ENCODE measurements around the gene NABP2. TPM values are rescaled to one million over a fixed set of nuclear protein-coding genes. Genes with fewer than 3 reads are reported as not detected.
A peak's percentile ranks its signal among the peaks of the same experiment; 100 is the strongest.

Gene NABP2
- total and polyA plus RNA-seq, 2 experiments from 2014 or later = 29.9 to 40.1 TPM

DNA sequence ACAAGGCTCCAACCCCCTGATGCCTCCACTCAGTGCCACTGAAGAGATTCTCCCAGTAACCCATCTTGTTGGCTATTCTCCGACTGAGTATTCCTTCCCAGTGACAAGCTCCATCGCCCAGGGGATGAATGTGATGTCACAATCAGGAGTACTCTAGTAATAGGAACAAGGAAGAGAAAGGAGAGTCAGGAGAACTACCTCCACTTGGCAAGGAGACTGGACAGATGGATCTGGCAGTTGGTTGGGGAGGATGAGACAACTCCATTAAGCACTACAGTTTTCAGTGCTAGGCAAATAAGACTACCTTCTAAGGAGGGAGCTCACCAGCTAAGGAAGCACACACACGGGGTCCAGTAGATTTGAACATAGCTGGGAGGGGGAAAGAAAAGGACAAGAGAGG lies 7.7 kb upstream of the NABP2 start:
- Histone ChIP-seq H3K9ac (no peak overlapping the region), H3K4me3 (no peak overlapping the region), H3K27ac (no peak overlapping the region), H3K4me1 (ENCODE audit: insufficient read depth) (0 out of 2 replicates have a peak, but pooled peaks cover 3% of the 10 kb centered on the region), H3K36me3 (ENCODE audit: low read depth) (peaks cover 43% of the 10 kb centered on the region), H3K27me3 (replicated peaks; ENCODE audit: insufficient read depth) (no peaks in the 10 kb centered on the region), H3F3A (ENCODE audit: insufficient read depth) (peaks cover 26% of the 10 kb centered on the region), H3K9me3 (ENCODE audit: low read depth) (no peaks in the 10 kb centered on the region), H4K20me1 (ENCODE audit: insufficient read depth) (no peaks in the 10 kb centered on the region; the same call in 1 of the 2 replicates), H2AFZ (no peak overlapping the region), H3K79me2 (ENCODE audit: insufficient read depth) (peaks cover 91% of the 10 kb centered on the region), H3K9me2 (ENCODE audit: insufficient read depth) (no peaks in the 10 kb centered on the region), H3K4me2 (ENCODE audit: unreplicated experiment) (no peak overlapping the region)
- no peak for DNase-seq
- in situ Hi-C loops (cut with MboI) = no loop called here
- no peak for TF ChIP-seq EZH2phosphoT487 (IDR thresholded peaks at IDR 0.05; ENCODE audit: insufficient read depth, low read depth)
- no peak for TF ChIP-seq EZH2 (IDR thresholded peaks at IDR 0.05; ENCODE audit: insufficient read depth, poor library complexity, severe bottlenecking)
- WGBS, 2 experiments (ENCODE audit: low coverage in 1 of 2, low lambda C conversion rate in 2 of 2, missing lambda C conversion rate in 2 of 2) = 86 to 87% methylated on average over 3 of the region's 3 CpGs

DNA sequence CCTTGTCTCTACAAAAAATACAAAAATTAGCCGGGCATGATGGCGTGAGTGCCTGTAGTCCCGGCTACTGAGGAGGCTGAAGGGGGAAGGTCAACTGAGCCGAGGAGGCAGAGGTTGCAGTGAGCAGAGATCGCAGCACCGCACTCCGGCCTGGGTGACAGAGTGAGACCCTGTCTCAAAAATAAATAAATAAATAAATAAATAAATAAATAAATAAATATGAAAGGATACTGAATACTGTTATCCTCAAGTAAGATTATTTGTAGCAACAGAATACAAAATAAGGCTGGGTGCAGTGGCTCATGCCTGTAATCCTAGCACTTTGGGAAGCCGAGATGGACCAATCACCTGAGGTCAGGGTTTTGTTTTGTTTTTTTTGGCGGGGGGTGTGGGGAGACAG lies 4.3 kb upstream of the NABP2 start:
- in situ Hi-C loops (cut with MboI) = no loop called here
- DNase-seq = no peak

DNA sequence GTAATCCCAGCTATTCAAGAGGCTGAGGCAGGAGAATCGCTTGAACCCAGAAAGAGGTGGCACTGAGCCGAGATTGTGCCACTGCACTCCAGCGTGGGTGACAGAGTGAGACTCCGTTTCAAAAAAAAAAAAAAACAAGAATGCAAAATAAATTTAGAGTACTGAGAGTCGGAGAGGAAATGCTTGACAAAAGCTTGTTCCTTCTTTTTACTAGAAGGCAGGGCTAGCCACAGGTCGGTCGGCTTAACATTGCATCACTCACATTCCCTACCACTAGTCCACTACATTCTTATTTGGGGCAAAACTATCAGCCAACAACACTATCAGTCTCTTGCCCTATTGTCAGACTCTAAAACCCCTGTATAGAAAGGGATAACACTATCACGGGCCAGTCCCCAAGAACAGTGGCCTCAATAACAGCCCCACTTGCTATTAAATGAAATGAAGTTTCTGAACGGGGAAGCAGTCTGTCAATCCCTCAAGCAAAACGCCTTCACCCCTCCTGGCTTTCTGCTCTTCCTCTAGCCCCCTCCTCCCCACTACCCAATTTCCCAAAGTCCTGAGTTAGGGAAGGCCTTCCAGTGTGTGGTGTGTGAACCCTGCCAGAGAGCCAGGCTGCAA lies 3.4 kb upstream of the NABP2 start:
- in situ Hi-C loops (cut with MboI) = no loop called here
- no peak for TF ChIP-seq EZH2phosphoT487 (IDR thresholded peaks at IDR 0.05; ENCODE audit: insufficient read depth, low read depth)
- no peak for TF ChIP-seq EZH2 (IDR thresholded peaks at IDR 0.05; ENCODE audit: insufficient read depth, poor library complexity, severe bottlenecking)

More for the DNA sequence above, 4.3 kb upstream of the NABP2 start:
- H3K27ac ChIP-seq = no peak overlapping the region
- H3K79me2 ChIP-seq (ENCODE audit: insufficient read depth) = peaks cover 62% of the 10 kb centered on the region
- H3K4me3 ChIP-seq = peak overlapping the region; percentile 98; the same call in 1 of the 2 replicates
- no peaks in the 10 kb centered on the region for H3K27me3 ChIP-seq (replicated peaks; ENCODE audit: insufficient read depth)
- H4K20me1 ChIP-seq (ENCODE audit: insufficient read depth) = no peaks in the 10 kb centered on the region
- no peak overlapping the region for H2AFZ ChIP-seq
- H3K9me2 ChIP-seq (ENCODE audit: insufficient read depth) = no peaks in the 10 kb centered on the region
- H3F3A ChIP-seq (ENCODE audit: insufficient read depth) = peaks cover 19% of the 10 kb centered on the region
- peaks cover 15% of the 10 kb centered on the region for H3K4me1 ChIP-seq (ENCODE audit: insufficient read depth)
- WGBS, 2 experiments (ENCODE audit: low coverage in 1 of 2, low lambda C conversion rate in 2 of 2, missing lambda C conversion rate in 2 of 2) = 94 to 97% methylated on average over 9 of the region's 9 CpGs
- peak overlapping the region; percentile 90 for H3K4me2 ChIP-seq (ENCODE audit: unreplicated experiment)
- H3K9ac ChIP-seq = no peak overlapping the region
- no peaks in the 10 kb centered on the region for H3K9me3 ChIP-seq (ENCODE audit: low read depth)
- H3K36me3 ChIP-seq (ENCODE audit: low read depth) = peaks cover 11% of the 10 kb centered on the region
- no peak for TF ChIP-seq EZH2phosphoT487 (IDR thresholded peaks at IDR 0.05; ENCODE audit: insufficient read depth, low read depth)
- TF ChIP-seq EZH2 (IDR thresholded peaks at IDR 0.05; ENCODE audit: insufficient read depth, poor library complexity, severe bottlenecking) = no peak

DNA sequence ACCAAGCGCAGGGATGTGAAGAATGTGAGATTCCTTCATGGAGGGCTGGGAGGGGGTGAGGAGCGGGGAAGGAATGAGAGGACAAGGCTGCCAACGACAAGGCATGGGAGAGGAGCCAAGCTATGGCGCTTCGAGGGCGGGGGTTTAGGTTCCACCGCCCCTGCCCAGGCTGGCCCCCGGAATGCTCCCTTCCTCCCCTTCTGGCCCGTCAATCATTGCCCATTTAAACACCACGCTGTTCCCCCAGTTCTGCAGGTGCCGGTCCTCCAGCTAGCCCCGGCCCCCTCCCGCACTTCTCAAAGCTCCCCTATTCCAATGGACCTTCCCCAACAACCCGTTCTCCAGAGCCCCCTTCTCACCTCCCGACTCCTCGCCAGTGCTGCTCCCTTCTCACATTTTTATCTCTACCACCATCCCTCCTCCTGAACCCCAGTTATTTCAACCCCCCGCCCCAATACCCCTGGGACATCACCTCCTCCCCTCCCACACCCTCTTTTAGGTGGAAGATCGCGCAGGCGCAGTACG lies 2.8 kb upstream of the NABP2 start:
- Histone ChIP-seq H3K4me2 (ENCODE audit: unreplicated experiment) (peak overlapping the region; percentile 90), H3K9ac (peak overlapping the region; percentile 90), H3K9me3 (ENCODE audit: low read depth) (no peaks in the 10 kb centered on the region), H3K4me1 (ENCODE audit: insufficient read depth) (peaks cover 15% of the 10 kb centered on the region), H3K9me2 (ENCODE audit: insufficient read depth) (no peaks in the 10 kb centered on the region), H3K4me3 (peak overlapping the region; percentile 98), H3K27me3 (replicated peaks; ENCODE audit: insufficient read depth) (no peaks in the 10 kb centered on the region), H4K20me1 (ENCODE audit: insufficient read depth) (no peaks in the 10 kb centered on the region), H3K79me2 (ENCODE audit: insufficient read depth) (peaks cover 48% of the 10 kb centered on the region), H3K36me3 (ENCODE audit: low read depth) (0 out of 2 replicates have a peak, but pooled peaks cover 2% of the 10 kb centered on the region), H2AFZ (peak overlapping the region; percentile 83), H3K27ac (peak overlapping the region; percentile 94), H3F3A (ENCODE audit: insufficient read depth) (peaks cover 19% of the 10 kb centered on the region)
- 1 to 3% methylated on average over 17 to 21 of the region's 21 CpGs for WGBS, 2 experiments (ENCODE audit: low coverage in 1 of 2, low lambda C conversion rate in 2 of 2, missing lambda C conversion rate in 2 of 2)
- in situ Hi-C loops (cut with MboI) = no loop called here
- TF ChIP-seq EZH2 (IDR thresholded peaks at IDR 0.05; ENCODE audit: insufficient read depth, poor library complexity, severe bottlenecking) (no peak), EZH2phosphoT487 (IDR thresholded peaks at IDR 0.05; ENCODE audit: insufficient read depth, low read depth) (no peak)
- DNase-seq = peak; percentile 90

More for the DNA sequence above, 3.4 kb upstream of the NABP2 start:
- Histone ChIP-seq H3K27ac (peak overlapping the region; percentile 94), H3K4me1 (ENCODE audit: insufficient read depth) (peaks cover 15% of the 10 kb centered on the region), H3K27me3 (replicated peaks; ENCODE audit: insufficient read depth) (no peaks in the 10 kb centered on the region), H3K4me2 (ENCODE audit: unreplicated experiment) (peak overlapping the region; percentile 90), H2AFZ (peak overlapping the region; percentile 83), H4K20me1 (ENCODE audit: insufficient read depth) (no peaks in the 10 kb centered on the region), H3K9me3 (ENCODE audit: low read depth) (no peaks in the 10 kb centered on the region), H3F3A (ENCODE audit: insufficient read depth) (peaks cover 19% of the 10 kb centered on the region), H3K79me2 (ENCODE audit: insufficient read depth) (peaks cover 54% of the 10 kb centered on the region), H3K4me3 (peak overlapping the region; percentile 98), H3K9me2 (ENCODE audit: insufficient read depth) (no peaks in the 10 kb centered on the region), H3K36me3 (ENCODE audit: low read depth) (peaks cover 6% of the 10 kb centered on the region; the same call in 1 of the 2 replicates), H3K9ac (peak overlapping the region; percentile 90)
- 4 to 5% methylated on average over 10 of the region's 10 CpGs for WGBS, 2 experiments (ENCODE audit: low coverage in 1 of 2, low lambda C conversion rate in 2 of 2, missing lambda C conversion rate in 2 of 2)
- peak; percentile 66 for DNase-seq
